Fibroblast of lung (primary cell): ENCODE results near the gene RAB13. TPM values are rescaled to one million over a fixed set of nuclear protein-coding genes. Genes with fewer than 3 reads are reported as not detected.
"Not testable (repeated sequence)": the region's sequence is repeated elsewhere in the genome, so short reads cannot be mapped to it uniquely, and the experiment has no call there.

Experiments
- DNase-seq, 2 donors: peaks; one replicate each; pipeline versions ENCODE4 v3.0.0 to v3.0.0-alpha.2; 2010; ENCODE audit warnings: low read depth in 2 of 2
- H2AFZ ChIP-seq: 2 replicates; pipeline ENCODE4 v1.5.1; 2012; ENCODE audit warnings: low read length, control low read depth, inconsistent platforms
- H3K27ac ChIP-seq: 2 replicates; pipeline ENCODE4 v1.5.1; 2011; ENCODE audit warnings: low read length, control low read depth; ENCODE audit not compliant: insufficient read depth
- H3K27me3 ChIP-seq: 2 replicates; pipeline ENCODE4 v1.5.1; 2011; ENCODE audit warnings: mild to moderate bottlenecking, low read length; ENCODE audit not compliant: control insufficient read depth, insufficient read depth
- H3K36me3 ChIP-seq: 2 replicates; pipeline ENCODE4 v1.5.1; 2011; ENCODE audit warnings: low read length; ENCODE audit not compliant: control insufficient read depth, insufficient read depth
- H3K4me1 ChIP-seq: 2 replicates; pipeline ENCODE4 v1.5.1; 2011; ENCODE audit warnings: low read length; ENCODE audit not compliant: control insufficient read depth, insufficient read depth; ENCODE audit errors: extremely low read depth
- H3K4me2 ChIP-seq: 2 replicates; pipeline ENCODE4 v1.5.1; 2011; ENCODE audit warnings: low read length, control low read depth; ENCODE audit not compliant: insufficient read depth; ENCODE audit errors: extremely low read depth
- H3K4me3 ChIP-seq, 4 experiments: fragments of 200-600 bp in 1 of 4; sonication (generic) in 1 of 4; replicated peaks in 1 of 4; 2 replicates each; pipeline ENCODE4 v1.5.1; 2011 to 2016; ENCODE audit warnings: low read length in 4 of 4, low read depth in 3 of 4, mild to moderate bottlenecking in 3 of 4, control low read depth in 2 of 4, inconsistent platforms in 1 of 4, mixed read lengths in 1 of 4; ENCODE audit not compliant: insufficient read depth in 1 of 4; ENCODE audit errors: control extremely low read depth in 1 of 4
- H3K79me2 ChIP-seq: 2 replicates; pipeline ENCODE4 v1.5.1; 2012; ENCODE audit warnings: mild to moderate bottlenecking, low read length, inconsistent platforms; ENCODE audit not compliant: control insufficient read depth, insufficient read depth
- H3K9ac ChIP-seq: 2 replicates; pipeline ENCODE4 v1.5.1; 2011; ENCODE audit warnings: mild to moderate bottlenecking, low read length, control low read depth; ENCODE audit not compliant: insufficient read depth
- H3K9me3 ChIP-seq: 2 replicates; pipeline ENCODE4 v1.5.1; 2012; ENCODE audit warnings: low read depth, low read length; ENCODE audit not compliant: control insufficient read depth, insufficient read depth
- H4K20me1 ChIP-seq: 2 replicates; pipeline ENCODE4 v1.5.1; 2011; ENCODE audit warnings: low read length; ENCODE audit not compliant: control insufficient read depth, insufficient read depth; ENCODE audit errors: extremely low read depth
- EZH2 ChIP-seq: IDR thresholded peaks from 2 replicates; pipeline ENCODE4 v1.5.1; 2012; ENCODE audit warnings: low read length, control low read depth, mild to moderate bottlenecking; ENCODE audit errors: missing control alignments
- polyA minus RNA-seq: library from RNA; depleted of rRNA, polyadenylated mRNA; stranded (reverse); fragments of >200 nt; gene quantifications from 2 replicates; pipeline ENCODE4 v1.2.3, GENCODE V29; 2011; ENCODE audit warnings: low replicate concordance
- polyA plus RNA-seq, 2 donors: library from polyadenylated mRNA; depleted of rRNA in 1 of 2; stranded (reverse) in 1 of 2; unstranded in 1 of 2; fragments of >200 nt; gene quantifications; 2 replicates each; pipeline ENCODE4 v1.2.1, GENCODE V29; 2011 to 2012; ENCODE audit warnings: missing spikeins in 1 of 2
- total RNA-seq: library from RNA; depleted of rRNA; stranded (reverse); fragments of >200 nt; gene quantifications from 2 replicates; pipeline ENCODE4 v1.2.1, GENCODE V29; 2014
- TF ChIP-seq, protein P1 (sequence below), 2 donors: IDR thresholded peaks in 1 of 2; conservative IDR thresholded peaks in 1 of 2; 1 replicate in 1 of 2; 2 replicates in 1 of 2; pipeline ENCODE4 v1.5.1; 2011 to 2012; ENCODE audit warnings: low read length in 2 of 2, control low read depth in 1 of 2, inconsistent platforms in 1 of 2, low read depth in 1 of 2, mild to moderate bottlenecking in 1 of 2

The RAB13 gene
- 82.7 and 86.2 TPM in 2 replicates for total RNA-seq
- 126 and 133 TPM in 2 replicates for polyA plus RNA-seq
- polyA plus RNA-seq (2012): 338 and 370 TPM in 2 replicates
- 13.5 and 24.9 TPM in 2 replicates for polyA minus RNA-seq

- TF ChIP-seq, protein P1, sequence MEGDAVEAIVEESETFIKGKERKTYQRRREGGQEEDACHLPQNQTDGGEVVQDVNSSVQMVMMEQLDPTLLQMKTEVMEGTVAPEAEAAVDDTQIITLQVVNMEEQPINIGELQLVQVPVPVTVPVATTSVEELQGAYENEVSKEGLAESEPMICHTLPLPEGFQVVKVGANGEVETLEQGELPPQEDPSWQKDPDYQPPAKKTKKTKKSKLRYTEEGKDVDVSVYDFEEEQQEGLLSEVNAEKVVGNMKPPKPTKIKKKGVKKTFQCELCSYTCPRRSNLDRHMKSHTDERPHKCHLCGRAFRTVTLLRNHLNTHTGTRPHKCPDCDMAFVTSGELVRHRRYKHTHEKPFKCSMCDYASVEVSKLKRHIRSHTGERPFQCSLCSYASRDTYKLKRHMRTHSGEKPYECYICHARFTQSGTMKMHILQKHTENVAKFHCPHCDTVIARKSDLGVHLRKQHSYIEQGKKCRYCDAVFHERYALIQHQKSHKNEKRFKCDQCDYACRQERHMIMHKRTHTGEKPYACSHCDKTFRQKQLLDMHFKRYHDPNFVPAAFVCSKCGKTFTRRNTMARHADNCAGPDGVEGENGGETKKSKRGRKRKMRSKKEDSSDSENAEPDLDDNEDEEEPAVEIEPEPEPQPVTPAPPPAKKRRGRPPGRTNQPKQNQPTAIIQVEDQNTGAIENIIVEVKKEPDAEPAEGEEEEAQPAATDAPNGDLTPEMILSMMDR (conservative IDR thresholded peaks at IDR 0.05 in 1 of 2, IDR thresholded peaks at IDR 0.05 in 1 of 2; ENCODE audit: low read depth in 1 of 2, low read length in 2 of 2): no peak
- TF ChIP-seq EZH2: no peak
- DNase-seq: peak; percentile 83 to 86
Measured at GRCh38 chr1:153985941-153986761, at the start of gene RAB13. TSS of gene RAB13 (minus strand) at chr1:153986339. CDS start at chr1:153986236, 103 bp downstream.

DNA sequence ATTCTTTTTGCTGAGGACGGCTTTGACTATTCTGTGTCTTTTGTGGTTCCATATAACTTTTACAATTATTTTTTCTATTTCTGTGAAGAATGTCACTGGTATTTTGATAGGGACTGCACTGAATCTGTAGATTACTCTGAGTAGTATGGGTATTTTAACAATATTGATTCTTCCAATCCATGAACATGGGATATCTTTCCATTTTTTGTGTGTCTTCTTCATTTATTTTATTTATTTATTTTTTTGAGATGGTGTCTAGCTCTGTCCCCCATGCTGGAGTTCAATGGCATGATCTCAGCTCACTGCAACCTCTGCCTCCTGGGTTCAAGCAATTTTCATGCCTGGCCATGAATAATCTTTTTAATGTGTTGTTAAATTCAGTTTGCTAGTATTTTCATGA is 47.6 kb upstream of the RAB13 start:
- H3K27ac ChIP-seq, H3K4me3 ChIP-seq, H4K20me1 ChIP-seq, H2AFZ ChIP-seq, H3K4me2 ChIP-seq, H3K36me3 ChIP-seq, H3K9ac ChIP-seq, H3K27me3 ChIP-seq, H3K9me3 ChIP-seq, DNase-seq, H3K79me2 ChIP-seq, H3K4me1 ChIP-seq: not testable (repeated sequence)

More at GRCh38 chr1:153985941-153986761, at the start of gene RAB13:
- Histone ChIP-seq H3K27me3 (no peaks in the 10 kb centered on the region), H2AFZ (peak within 1 kb of the TSS; percentile 89), H3K4me2 (peak within 1 kb of the TSS; percentile 94), H3K9me3 (no peaks in the 10 kb centered on the region), H3K27ac (peak within 1 kb of the TSS; percentile 68), H3K9ac (peak within 1 kb of the TSS; percentile 70), H3K79me2 (peaks cover 17% of the 10 kb centered on the region), H3K4me3 (peak within 1 kb of the TSS; percentile 54 to 100 (median 84)), H4K20me1 (no peaks in the 10 kb centered on the region), H3K36me3 (peaks cover 6% of the 10 kb centered on the region), H3K4me1 (peaks cover 3% of the 10 kb centered on the region)

GRCh38 chr1:154019940-154020339 is 33.8 kb upstream of the RAB13 start:
- H3K4me2 ChIP-seq: no peak overlapping the region
- H2AFZ ChIP-seq: no peak overlapping the region
- H3K4me3 ChIP-seq: no peak overlapping the region
- H3K4me1 ChIP-seq: no peaks in the 10 kb centered on the region
- no peaks in the 10 kb centered on the region for H3K79me2 ChIP-seq
- no peak overlapping the region for H3K27ac ChIP-seq
- H3K9ac ChIP-seq: no peak overlapping the region
- no peak for DNase-seq
- H3K9me3 ChIP-seq: no peaks in the 10 kb centered on the region
- no peaks in the 10 kb centered on the region for H4K20me1 ChIP-seq
- no peaks in the 10 kb centered on the region for H3K27me3 ChIP-seq
- no peak for TF ChIP-seq EZH2
- TF ChIP-seq, protein P1 (conservative IDR thresholded peaks at IDR 0.05 in 1 of 2, IDR thresholded peaks at IDR 0.05 in 1 of 2; ENCODE audit: low read depth in 1 of 2, low read length in 2 of 2): no peak
- H3K36me3 ChIP-seq: no peaks in the 10 kb centered on the region
